ENCODE data around the gene NANOGP8.
"Not testable (repeated sequence)": the region's sequence is repeated elsewhere in the genome, so short reads cannot be mapped to it uniquely, and the experiment has no call there.

NANOGP8 gene, protein sequence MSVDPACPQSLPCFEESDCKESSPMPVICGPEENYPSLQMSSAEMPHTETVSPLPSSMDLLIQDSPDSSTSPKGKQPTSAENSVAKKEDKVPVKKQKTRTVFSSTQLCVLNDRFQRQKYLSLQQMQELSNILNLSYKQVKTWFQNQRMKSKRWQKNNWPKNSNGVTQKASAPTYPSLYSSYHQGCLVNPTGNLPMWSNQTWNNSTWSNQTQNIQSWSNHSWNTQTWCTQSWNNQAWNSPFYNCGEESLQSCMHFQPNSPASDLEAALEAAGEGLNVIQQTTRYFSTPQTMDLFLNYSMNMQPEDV

DNA sequence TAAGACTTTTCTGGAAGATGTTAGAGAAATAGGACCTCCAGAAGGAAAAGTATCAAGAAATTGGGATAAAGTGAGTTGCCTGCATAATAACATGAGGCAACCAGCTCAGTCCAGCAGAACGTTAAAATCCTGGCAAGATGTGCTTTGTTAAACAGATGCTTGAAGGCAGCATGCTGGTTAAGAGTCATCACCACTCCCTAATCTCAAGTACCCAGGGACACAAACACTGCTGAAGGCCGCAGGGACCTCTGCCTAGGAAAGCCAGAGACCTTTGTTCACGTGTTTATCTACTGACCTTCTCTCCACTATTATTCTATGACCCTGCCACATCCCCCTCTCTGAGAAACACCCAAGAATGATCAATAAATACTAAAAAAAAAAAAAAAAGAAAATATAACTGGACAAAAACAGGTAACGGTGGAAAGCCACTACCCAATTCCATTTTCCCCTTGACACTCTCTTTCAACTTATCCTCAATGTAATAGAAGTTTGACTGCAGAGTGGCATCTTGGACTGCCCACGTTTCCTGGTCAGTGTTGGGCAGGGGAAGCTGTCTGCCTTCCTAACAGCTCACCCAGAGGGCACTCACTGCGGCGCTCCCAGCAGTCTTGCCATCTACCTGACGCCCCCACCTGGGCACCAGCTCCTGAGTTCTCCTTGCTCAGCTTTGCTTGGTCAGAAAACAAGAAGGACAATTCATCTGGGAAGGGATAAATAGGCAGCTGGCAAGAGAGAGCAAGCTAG is at the start of gene NANOGP8:
NANOGP8 (minus strand) TSS at position 120 of the 744 bp plus-strand sequence. CDS start 185 bp downstream, outside the sequence.
- not testable (repeated sequence) for DNase-seq

DNA sequence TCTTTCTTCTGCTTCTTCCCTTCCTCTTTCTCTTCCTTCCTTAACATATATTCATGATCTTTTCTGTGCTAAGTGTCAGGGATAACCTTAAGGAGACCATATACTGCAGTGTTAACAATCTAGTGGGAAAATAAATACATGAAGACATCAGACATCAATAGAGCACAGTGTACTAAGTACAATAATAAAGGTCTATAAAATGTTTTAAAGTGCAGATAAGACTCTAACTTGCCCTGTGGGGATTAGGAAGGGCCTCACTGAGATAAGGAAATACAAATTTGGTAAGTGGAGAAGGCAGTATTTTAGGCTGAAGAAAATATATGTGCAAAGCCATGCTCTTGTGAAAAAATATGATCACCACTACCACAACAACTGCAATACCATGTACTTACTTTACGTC is 49.2 kb upstream of the NANOGP8 start:
- DNase-seq = no peak

- DNase-seq = no peak
Observed at GRCh38 chr15:35130245-35130644, 45.1 kb upstream of the NANOGP8 start.

DNA sequence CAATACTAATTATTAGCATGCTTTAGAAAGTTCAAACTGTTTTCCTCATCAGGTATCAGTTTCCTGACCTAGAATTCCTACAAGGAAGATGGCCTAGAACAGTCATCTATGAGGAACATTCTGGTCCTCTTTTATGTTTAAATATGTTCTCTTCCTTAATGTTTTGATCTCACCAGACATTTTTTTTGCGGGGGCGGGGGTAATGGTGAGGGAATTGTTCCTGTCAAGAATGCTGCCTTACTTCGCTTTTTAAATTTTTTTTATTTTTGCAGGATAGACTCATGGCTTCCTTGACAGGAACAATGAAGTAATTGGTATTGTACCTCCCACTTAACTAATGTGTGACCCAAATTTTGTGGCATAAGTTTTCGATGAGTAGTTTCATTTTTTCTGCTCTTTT is 44.3 kb upstream of the NANOGP8 start:
- DNase-seq = no peak

DNA sequence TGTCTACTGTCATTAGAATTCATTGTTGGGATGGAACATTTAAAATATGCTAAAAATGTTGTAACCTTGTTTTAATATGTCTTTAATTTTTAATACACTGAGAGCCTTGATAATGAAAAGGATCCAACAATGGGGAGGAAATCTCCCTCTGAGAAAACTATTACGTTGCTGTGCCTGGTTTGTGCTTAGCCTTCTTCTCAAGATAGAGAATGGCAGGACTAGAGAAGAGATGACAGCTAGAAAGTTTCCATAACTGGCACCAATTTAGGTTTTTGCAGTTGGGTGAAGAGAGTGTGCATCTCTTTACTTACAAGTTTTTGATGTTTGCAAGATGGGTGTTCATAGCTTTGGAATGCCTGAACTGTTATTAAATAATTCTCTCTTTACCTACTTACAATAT is 42.6 kb upstream of the NANOGP8 start:
- no peak for DNase-seq

DNA sequence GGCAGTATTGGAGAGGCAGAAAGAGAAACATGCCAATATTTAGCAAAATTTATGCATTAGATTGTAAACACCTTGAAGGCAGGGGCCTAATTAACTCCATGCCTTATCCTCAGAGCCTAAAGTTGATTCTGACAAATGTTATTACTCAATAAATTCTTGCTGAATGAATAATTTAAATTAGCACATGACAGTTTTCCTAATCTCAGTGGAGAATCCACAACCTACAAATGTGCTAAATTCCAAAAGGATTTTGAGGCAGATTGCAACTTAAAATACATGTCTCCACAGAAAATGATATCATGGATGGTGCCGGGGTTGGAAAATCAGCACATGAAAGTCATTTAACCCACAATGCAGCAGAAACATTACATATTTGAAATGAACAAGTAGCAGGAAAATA is 41.1 kb upstream of the NANOGP8 start:
- DNase-seq = no peak

DNA sequence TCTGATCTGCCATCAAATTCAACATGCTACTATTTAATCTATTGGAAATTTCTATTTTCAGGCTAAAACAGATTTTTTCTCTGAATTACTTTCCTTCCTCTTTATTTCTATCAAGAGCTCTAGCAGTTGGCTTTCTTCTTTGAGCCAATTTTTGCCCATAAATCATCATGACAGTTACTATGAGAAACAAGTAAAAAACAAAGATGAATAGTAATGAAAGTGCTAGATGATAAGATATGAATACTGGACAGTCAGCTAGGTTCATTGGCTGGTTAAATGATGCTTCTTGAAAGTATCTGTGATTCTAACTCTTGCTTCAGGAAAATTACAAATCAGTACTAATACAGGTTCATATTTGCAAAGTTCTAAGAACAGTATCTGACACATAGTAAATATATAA is 38.6 kb upstream of the NANOGP8 start:
- no peak for DNase-seq

GRCh38 chr15:35121611-35122359 is 36.7 kb upstream of the NANOGP8 start:
- DNase-seq = no peak

DNA sequence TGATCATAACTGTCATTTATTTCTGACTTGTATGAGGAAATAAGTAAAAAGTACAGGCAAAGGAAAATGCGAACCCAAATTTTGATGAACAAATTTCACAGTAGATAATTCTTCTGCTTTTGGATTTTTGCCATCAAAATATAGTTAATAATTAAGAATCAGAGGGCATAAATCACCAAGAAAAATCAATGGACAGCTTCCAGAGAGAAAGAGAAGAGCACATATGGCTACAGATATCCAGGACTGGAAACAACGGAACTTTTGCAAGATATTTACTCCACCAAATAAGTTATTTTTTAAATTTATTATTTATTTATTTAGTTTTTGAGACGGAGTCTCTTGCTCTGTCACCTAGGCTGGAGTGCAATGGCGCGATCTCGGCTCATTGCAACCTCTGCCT is 35.1 kb upstream of the NANOGP8 start:
- DNase-seq = no peak

- DNase-seq = no peak
Observed at GRCh38 chr15:35118960-35119359, 33.9 kb upstream of the NANOGP8 start.

DNA sequence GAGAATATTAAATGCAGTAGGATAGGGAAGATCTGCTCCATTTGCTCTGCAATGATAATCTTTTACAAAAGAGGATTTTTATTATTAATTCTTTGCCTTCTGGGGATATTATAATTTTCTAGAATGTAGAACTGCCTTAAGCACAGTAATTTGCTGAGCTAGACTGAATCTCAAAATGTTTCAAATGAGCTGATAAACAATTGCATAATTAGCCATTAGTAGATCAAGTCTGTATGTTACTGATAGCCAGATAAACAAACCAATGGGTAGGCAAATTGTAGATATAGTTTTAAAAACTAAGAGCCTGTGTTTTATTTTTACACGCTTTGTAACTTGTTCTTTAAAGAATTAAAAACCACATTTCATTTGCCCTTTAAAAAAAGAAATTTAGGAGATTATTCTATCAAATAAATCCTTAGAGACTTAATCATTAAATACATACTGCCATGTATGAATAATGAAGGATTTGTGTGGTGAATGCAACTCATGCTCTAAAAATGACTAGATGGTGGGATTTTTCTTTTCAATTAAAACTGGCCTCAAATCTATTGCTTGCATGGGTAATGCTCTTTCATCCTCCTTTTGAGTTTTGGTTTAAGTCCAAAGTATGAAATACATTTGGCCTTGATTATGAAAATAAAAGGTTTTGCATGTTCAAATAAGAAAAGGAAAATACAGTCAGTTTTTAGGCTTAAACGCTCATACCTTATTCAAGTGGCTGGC is 32.6 kb upstream of the NANOGP8 start:
- DNase-seq = no peak

- no peak for DNase-seq
Observed at GRCh38 chr15:35115155-35115725, 30.1 kb upstream of the NANOGP8 start.

GRCh38 chr15:35112346-35112745 is 27.3 kb upstream of the NANOGP8 start:
- DNase-seq = no peak

GRCh38 chr15:35111861-35112260 is 26.8 kb upstream of the NANOGP8 start:
- no peak for DNase-seq

- no peak for DNase-seq
Observed at GRCh38 chr15:35108453-35108852, 23.4 kb upstream of the NANOGP8 start.

GRCh38 chr15:35107561-35107960 is 22.5 kb upstream of the NANOGP8 start:
- no peak for DNase-seq

GRCh38 chr15:35107122-35107521 is 22.0 kb upstream of the NANOGP8 start:
- no peak for DNase-seq

GRCh38 chr15:35104526-35105147 is 19.5 kb upstream of the NANOGP8 start:
- no peak for DNase-seq

GRCh38 chr15:35102186-35102585 is 17.1 kb upstream of the NANOGP8 start:
- DNase-seq = no peak

DNA sequence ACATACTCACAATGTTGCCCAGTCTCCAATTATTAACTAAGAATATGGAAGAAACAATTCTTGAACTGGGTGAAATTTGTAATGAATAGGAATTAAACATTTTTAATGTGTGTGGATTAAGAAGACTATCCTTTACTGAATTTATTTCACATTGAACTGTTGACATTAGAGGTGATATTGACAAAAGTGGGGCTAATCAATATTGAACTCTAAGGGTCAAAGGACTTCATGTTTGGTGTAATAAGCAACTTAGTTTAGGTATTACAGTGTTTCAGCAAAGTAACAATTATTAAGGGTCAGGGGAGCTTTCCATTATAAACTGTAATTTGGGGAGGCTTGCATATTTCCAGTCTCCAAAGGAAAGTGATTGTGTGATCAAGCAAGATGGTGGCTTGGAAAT is 16.2 kb upstream of the NANOGP8 start:
- no peak for DNase-seq

GRCh38 chr15:35098737-35099136 is 13.6 kb upstream of the NANOGP8 start:
- DNase-seq = no peak

- DNase-seq = no peak
Observed at GRCh38 chr15:35095941-35096340, 10.8 kb upstream of the NANOGP8 start.
